K562 (cell line): Measurements from ENCODE around the gene MSH4. TPM values are rescaled to one million over a fixed set of nuclear protein-coding genes. Genes with fewer than 3 reads are reported as not detected.

Experiments used
- ATAC-seq: fragments of 200-7000 bp; cut with Tn5 transposase; 3 replicates; pipeline ENCODE4 v1.9.1; 2020; ENCODE audit warnings: moderate library complexity
- BruUV-seq: library from RNA; stranded (reverse); fragments of 400-500 nt; replicated peaks from 2 replicates; lab custom pipeline; 2021; lab: Mats Ljungman, UMichigan
- CTCF ChIA-PET: fragments of 300-600 bp; formaldehyde crosslinking; extraction: SDS; loops from one replicate; lab custom pipeline; 2021; ENCODE audit warnings: low intra/inter-chr PET ratio; lab: Yijun Ruan, JAX
- POLR2A ChIA-PET: fragments of 300-600, 350-650 bp; sonication (Branson Sonifier 250); formaldehyde crosslinking; extraction: SDS; loops from one replicate; lab custom pipeline; 2021; ENCODE audit warnings: antibody characterized with exemption, inconsistent platforms; lab: Yijun Ruan, JAX
- DNase-seq, 4 experiments: peaks; one replicate each; pipeline versions ENCODE4 v3.0.0 to v3.0.0-alpha.2; 2011 to 2018; ENCODE audit warnings: low spot score in 3 of 4, mixed read lengths in 3 of 4; ENCODE audit errors: extremely low read depth in 1 of 4
- FAIRE-seq: peaks from 2 replicates; lab custom pipeline; 2011; peaks lifted over from hg19 to GRCh38; lab: Jason Lieb, UNC
- H2AFZ ChIP-seq: 2 replicates; pipeline ENCODE4 v1.6.0; 2011; ENCODE audit warnings: low read depth, low read length, control low read depth, inconsistent platforms
- H3K27ac ChIP-seq: fragments of 200-600 bp; 3 replicates; pipeline ENCODE4 v1.8.0; 2011; ENCODE audit warnings: low read depth, mild to moderate bottlenecking, control low read depth, inconsistent platforms, low read length, moderate library complexity, mixed read lengths; ENCODE audit errors: extremely low read depth
- H3K27me3 ChIP-seq, 2 experiments: fragments of 300-600 bp in 1 of 2; 2 replicates in 1 of 2; 3 replicates in 1 of 2; pipeline versions ENCODE4 v1.6.0 to v1.8.0; 2011; ENCODE audit warnings: inconsistent platforms in 2 of 2, low read length in 2 of 2, mild to moderate bottlenecking in 1 of 2, mixed read lengths in 1 of 2, moderate library complexity in 1 of 2; ENCODE audit not compliant: control insufficient read depth in 2 of 2, insufficient read depth in 2 of 2
- H3K36me3 ChIP-seq: fragments of 300-600 bp; 3 replicates; pipeline ENCODE4 v1.8.0; 2011; ENCODE audit warnings: mild to moderate bottlenecking, low read length, inconsistent platforms; ENCODE audit not compliant: control insufficient read depth, insufficient read depth
- H3K4me1 ChIP-seq, 2 experiments: fragments of 200-600 bp in 1 of 2; replicated peaks in 1 of 2; 2 replicates in 1 of 2; 3 replicates in 1 of 2; pipeline versions ENCODE4 v1.5.1 to v1.8.0; 2011; ENCODE audit warnings: inconsistent platforms in 2 of 2, low read length in 2 of 2, mild to moderate bottlenecking in 1 of 2, mixed read lengths in 1 of 2, moderate library complexity in 1 of 2; ENCODE audit not compliant: control insufficient read depth in 2 of 2, insufficient read depth in 2 of 2
- H3K4me2 ChIP-seq: 2 replicates; pipeline ENCODE4 v1.6.1; 2011; ENCODE audit warnings: low read length, control low read depth, inconsistent platforms, mixed read lengths; ENCODE audit not compliant: insufficient read depth
- H3K4me3 ChIP-seq: fragments of 200-600 bp; sonication (generic), shearing (Covaris generic); 2 replicates; pipeline ENCODE4 v1.5.1; 2016; ENCODE audit warnings: control low read depth, inconsistent platforms
- H3K79me2 ChIP-seq: fragments of 200-600 bp; 3 replicates; pipeline ENCODE4 v1.8.0; 2011; ENCODE audit warnings: low read length, inconsistent platforms; ENCODE audit not compliant: control insufficient read depth, insufficient read depth
- H3K9ac ChIP-seq, 2 experiments: 2 replicates each; pipeline versions ENCODE4 v1.6.0 to v1.6.1; 2011; ENCODE audit warnings: low read depth in 2 of 2, low read length in 2 of 2, control low read depth in 1 of 2, inconsistent platforms in 1 of 2, mild to moderate bottlenecking in 1 of 2, mixed read lengths in 1 of 2; ENCODE audit not compliant: insufficient read depth in 1 of 2
- H3K9me1 ChIP-seq: one replicate; pipeline ENCODE4 v1.6.0; 2011; ENCODE audit warnings: inconsistent platforms, mild to moderate bottlenecking, low read length, moderate library complexity; ENCODE audit not compliant: control insufficient read depth, insufficient read depth
- H3K9me3 ChIP-seq: replicated peaks from 2 replicates; pipeline ENCODE4 v1.5.1; 2011; ENCODE audit warnings: low read depth, low read length, inconsistent platforms; ENCODE audit not compliant: control insufficient read depth, insufficient read depth
- H4K20me1 ChIP-seq: replicated peaks from 2 replicates; pipeline ENCODE4 v1.6.1; 2011; ENCODE audit warnings: low read length, inconsistent platforms, mixed read lengths; ENCODE audit not compliant: control insufficient read depth, insufficient read depth
- HNRNPUL1 ChIP-seq: fragments of 200-400 bp; formaldehyde crosslinking; IDR thresholded peaks from 2 replicates; pipeline ENCODE4 v1.6.1; 2017; ENCODE audit warnings: low read length
- KAT8 ChIP-seq: fragments of 450-650 bp; IDR thresholded peaks from 2 replicates; pipeline ENCODE4 v1.6.1; 2016; ENCODE audit warnings: low read depth, mild to moderate bottlenecking
- NR2F6 ChIP-seq: fragments of 450-650 bp; formaldehyde crosslinking; IDR thresholded peaks from 2 replicates; pipeline ENCODE4 v1.4.0; 2020; ENCODE audit warnings: mild to moderate bottlenecking
- POLR3A ChIP-seq: IDR thresholded peaks from 2 replicates; pipeline ENCODE4 v1.6.1; 2011; ENCODE audit warnings: borderline replicate concordance, mild to moderate bottlenecking, moderate library complexity; ENCODE audit not compliant: insufficient read length, insufficient read depth; ENCODE audit errors: extremely low read depth
- PPARD ChIP-seq: fragments of 250-450 bp; sonication (Bioruptor Pico); IDR thresholded peaks from 2 replicates; pipeline ENCODE4 v1.8.0; 2022; ENCODE audit warnings: inconsistent platforms, mild to moderate bottlenecking, moderate library complexity
- PRPF4 ChIP-seq: fragments of 200-400 bp; formaldehyde crosslinking; IDR thresholded peaks from one replicate; pipeline ENCODE4 v1.6.1; 2017; ENCODE audit warnings: low read length, low read depth, mild to moderate bottlenecking; ENCODE audit not compliant: insufficient read depth, poor library complexity, severe bottlenecking
- RREB1 ChIP-seq: fragments of 250-450 bp; sonication (Bioruptor Pico); IDR thresholded peaks from 2 replicates; pipeline ENCODE4 v1.4.0; 2020
- ZNF232 ChIP-seq: sonication (generic); formaldehyde crosslinking; IDR thresholded peaks from 2 replicates; pipeline ENCODE4 v1.8.0; 2022; ENCODE audit warnings: mild to moderate bottlenecking, missing genetic modification reagents
- WGBS: fragments of 100-300 bp; shearing (Covaris generic); methylation state at CpG from one replicate; pipeline ENCODE4 v1.1.6; 2016; ENCODE audit warnings: low coverage, mixed read lengths; ENCODE audit not compliant: insufficient coverage; ENCODE audit errors: missing lambda C conversion rate; 5-methylcytosine and 5-hydroxymethylcytosine counted together
- in situ Hi-C: fragments of 300-500 bp; cut with MboI; formaldehyde crosslinking; loops from 4 replicates; pipeline ENCODE4 v1.15.0; 2018; ENCODE audit warnings: inconsistent platforms, mixed read lengths
- intact Hi-C: fragments of 100-400 bp; cut with micrococcal nuclease; formaldehyde crosslinking; loops from 2 replicates; pipeline ENCODE4 v1.14.2; 2022
- polyA plus RNA-seq, 8 experiments: library from polyadenylated mRNA; depleted of rRNA in 4 of 8; stranded (reverse) in 5 of 8; unstranded in 3 of 8; fragments of >200 nt; fragmentation: Nextera tagmentation in 2 of 8; fragmentation: Illumina TruSeq in 1 of 8; extraction: Ambion mirVana in 2 of 8; extraction: Trizol in 1 of 8; gene quantifications; 2 replicates each; pipeline versions ENCODE4 v1.2.1 to v1.2.3, GENCODE V29; 2011 to 2014; ENCODE audit warnings: inconsistent platforms in 1 of 8, missing spikeins in 1 of 8
- total RNA-seq, 7 experiments: library from RNA; depleted of rRNA in 6 of 7; stranded (reverse); fragments of >200 nt in 6 of 7; fragmentation: Illumina TruSeq in 2 of 7; extraction: Trizol in 2 of 7; gene quantifications; 2 replicates each; pipeline versions ENCODE4 v1.2.1 to v1.2.3, GENCODE V29; 2011 to 2021; ENCODE audit warnings: low replicate concordance in 1 of 7
- TF ChIP-seq, protein P1 (sequence below): sonication (generic); formaldehyde crosslinking; IDR thresholded peaks from 2 replicates; pipeline ENCODE4 v1.8.1; 2023; ENCODE audit warnings: mild to moderate bottlenecking, missing genetic modification reagents
- TF ChIP-seq, protein P2 (sequence below): fragments of 450-650 bp; IDR thresholded peaks from 2 replicates; pipeline ENCODE4 v1.7.1; 2018; ENCODE audit warnings: mild to moderate bottlenecking, low read depth; ENCODE audit not compliant: partially characterized antibody

The MSH4 gene
- total and polyA plus RNA-seq, 9 of the 15 experiments (the other 6 are each of a cell fraction or from before 2014, with no cell fraction given), result 0.04 to 0.18 (median 0.12) TPM; not detected in 4

DNA sequence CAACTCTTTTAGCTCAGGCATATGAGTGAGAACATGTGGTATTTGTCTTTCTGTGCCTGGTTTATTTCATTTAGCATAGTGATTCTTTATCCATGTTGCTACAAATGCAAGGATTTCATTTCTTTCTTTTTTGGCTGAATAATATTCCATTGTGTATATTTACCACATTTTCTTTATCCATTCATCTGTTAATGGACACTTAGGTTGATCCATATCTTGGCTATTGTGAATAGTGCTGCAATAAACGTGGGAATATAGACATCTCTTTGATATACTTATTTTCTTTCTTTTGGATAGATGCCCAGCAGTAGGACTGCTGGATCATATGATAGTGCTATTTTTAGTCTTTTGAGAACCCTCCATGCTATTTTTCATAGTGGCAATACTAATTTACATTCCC, 104.7 kb downstream of the MSH4 start:
- no TSS peak for BruUV-seq
- ChIA-PET POLR2A (no interaction called here), CTCF (no interaction called here)
- FAIRE-seq, result no peak
- Histone ChIP-seq H3K27me3 (no peaks in the 10 kb centered on the region; a peak in 1 of 5 replicates), H3K4me1 (no peaks in the 10 kb centered on the region), H3K27ac (no peak overlapping the region), H2AFZ (no peak overlapping the region), H4K20me1 (no peaks in the 10 kb centered on the region), H3K9ac (no peak overlapping the region), H3K36me3 (no peaks in the 10 kb centered on the region), H3K4me2 (no peak overlapping the region), H3K9me3 (no peaks in the 10 kb centered on the region), H3K79me2 (no peaks in the 10 kb centered on the region), H3K9me1 (no peaks in the 10 kb centered on the region), H3K4me3 (no peak overlapping the region)
- DNase-seq, result no peak
- intact Hi-C loops, result no loop called here
- no peak for ATAC-seq
- in situ Hi-C loops, result no loop called here
- WGBS, result 0% methylated on average over 1 of the region's 1 CpG
- no peak for TF ChIP-seq PPARD
- TF ChIP-seq NR2F6 (CRISPR knock-in tag), result no peak
- no peak for TF ChIP-seq RREB1 (CRISPR knock-in tag)
- no peak for TF ChIP-seq HNRNPUL1
- TF ChIP-seq, protein P1, sequence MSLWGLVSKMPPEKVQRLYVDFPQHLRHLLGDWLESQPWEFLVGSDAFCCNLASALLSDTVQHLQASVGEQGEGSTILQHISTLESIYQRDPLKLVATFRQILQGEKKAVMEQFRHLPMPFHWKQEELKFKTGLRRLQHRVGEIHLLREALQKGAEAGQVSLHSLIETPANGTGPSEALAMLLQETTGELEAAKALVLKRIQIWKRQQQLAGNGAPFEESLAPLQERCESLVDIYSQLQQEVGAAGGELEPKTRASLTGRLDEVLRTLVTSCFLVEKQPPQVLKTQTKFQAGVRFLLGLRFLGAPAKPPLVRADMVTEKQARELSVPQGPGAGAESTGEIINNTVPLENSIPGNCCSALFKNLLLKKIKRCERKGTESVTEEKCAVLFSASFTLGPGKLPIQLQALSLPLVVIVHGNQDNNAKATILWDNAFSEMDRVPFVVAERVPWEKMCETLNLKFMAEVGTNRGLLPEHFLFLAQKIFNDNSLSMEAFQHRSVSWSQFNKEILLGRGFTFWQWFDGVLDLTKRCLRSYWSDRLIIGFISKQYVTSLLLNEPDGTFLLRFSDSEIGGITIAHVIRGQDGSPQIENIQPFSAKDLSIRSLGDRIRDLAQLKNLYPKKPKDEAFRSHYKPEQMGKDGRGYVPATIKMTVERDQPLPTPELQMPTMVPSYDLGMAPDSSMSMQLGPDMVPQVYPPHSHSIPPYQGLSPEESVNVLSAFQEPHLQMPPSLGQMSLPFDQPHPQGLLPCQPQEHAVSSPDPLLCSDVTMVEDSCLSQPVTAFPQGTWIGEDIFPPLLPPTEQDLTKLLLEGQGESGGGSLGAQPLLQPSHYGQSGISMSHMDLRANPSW, result no peak
- TF ChIP-seq KAT8, result no peak
- no peak for TF ChIP-seq PRPF4
- TF ChIP-seq, protein P2, sequence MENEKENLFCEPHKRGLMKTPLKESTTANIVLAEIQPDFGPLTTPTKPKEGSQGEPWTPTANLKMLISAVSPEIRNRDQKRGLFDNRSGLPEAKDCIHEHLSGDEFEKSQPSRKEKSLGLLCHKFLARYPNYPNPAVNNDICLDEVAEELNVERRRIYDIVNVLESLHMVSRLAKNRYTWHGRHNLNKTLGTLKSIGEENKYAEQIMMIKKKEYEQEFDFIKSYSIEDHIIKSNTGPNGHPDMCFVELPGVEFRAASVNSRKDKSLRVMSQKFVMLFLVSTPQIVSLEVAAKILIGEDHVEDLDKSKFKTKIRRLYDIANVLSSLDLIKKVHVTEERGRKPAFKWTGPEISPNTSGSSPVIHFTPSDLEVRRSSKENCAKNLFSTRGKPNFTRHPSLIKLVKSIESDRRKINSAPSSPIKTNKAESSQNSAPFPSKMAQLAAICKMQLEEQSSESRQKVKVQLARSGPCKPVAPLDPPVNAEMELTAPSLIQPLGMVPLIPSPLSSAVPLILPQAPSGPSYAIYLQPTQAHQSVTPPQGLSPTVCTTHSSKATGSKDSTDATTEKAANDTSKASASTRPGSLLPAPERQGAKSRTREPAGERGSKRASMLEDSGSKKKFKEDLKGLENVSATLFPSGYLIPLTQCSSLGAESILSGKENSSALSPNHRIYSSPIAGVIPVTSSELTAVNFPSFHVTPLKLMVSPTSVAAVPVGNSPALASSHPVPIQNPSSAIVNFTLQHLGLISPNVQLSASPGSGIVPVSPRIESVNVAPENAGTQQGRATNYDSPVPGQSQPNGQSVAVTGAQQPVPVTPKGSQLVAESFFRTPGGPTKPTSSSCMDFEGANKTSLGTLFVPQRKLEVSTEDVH, result no peak
- TF ChIP-seq POLR3A, result no peak
- no peak for TF ChIP-seq ZNF232
